Nucleus accumbens (tissue), 56 donors: ENCODE data around the gene CEP97.

Experiments
- DNase-seq, 56 donors: peaks; one replicate each; lab custom pipeline; 2025; lab: John Stamatoyannopoulos, UW

CEP97 gene

GRCh38 chr3:101809178-101810021 is 85.0 kb downstream of the CEP97 start:
- peak in 6 of 56 donors; percentile 1 to 28 (median 2) for DNase-seq

GRCh38 chr3:101810022-101810418 is 85.6 kb downstream of the CEP97 start:
- no peak for DNase-seq

GRCh38 chr3:101811875-101812274 is 87.5 kb downstream of the CEP97 start:
- no peak for DNase-seq

- DNase-seq, result no peak
Measured at GRCh38 chr3:101812895-101813294, 88.5 kb downstream of the CEP97 start.

- DNase-seq, result no peak
Measured at GRCh38 chr3:101813817-101814440, 89.5 kb downstream of the CEP97 start.

GRCh38 chr3:101814835-101815234 is 90.4 kb downstream of the CEP97 start:
- no peak for DNase-seq

GRCh38 chr3:101816215-101817149 is 92.1 kb downstream of the CEP97 start:
- no peak for DNase-seq

GRCh38 chr3:101817992-101818391 is 93.6 kb downstream of the CEP97 start:
- DNase-seq, result no peak

GRCh38 chr3:101819649-101820206 is 95.3 kb downstream of the CEP97 start:
- no peak for DNase-seq
